ENCODE results near the gene HDAC4.

Gene HDAC4

DNA sequence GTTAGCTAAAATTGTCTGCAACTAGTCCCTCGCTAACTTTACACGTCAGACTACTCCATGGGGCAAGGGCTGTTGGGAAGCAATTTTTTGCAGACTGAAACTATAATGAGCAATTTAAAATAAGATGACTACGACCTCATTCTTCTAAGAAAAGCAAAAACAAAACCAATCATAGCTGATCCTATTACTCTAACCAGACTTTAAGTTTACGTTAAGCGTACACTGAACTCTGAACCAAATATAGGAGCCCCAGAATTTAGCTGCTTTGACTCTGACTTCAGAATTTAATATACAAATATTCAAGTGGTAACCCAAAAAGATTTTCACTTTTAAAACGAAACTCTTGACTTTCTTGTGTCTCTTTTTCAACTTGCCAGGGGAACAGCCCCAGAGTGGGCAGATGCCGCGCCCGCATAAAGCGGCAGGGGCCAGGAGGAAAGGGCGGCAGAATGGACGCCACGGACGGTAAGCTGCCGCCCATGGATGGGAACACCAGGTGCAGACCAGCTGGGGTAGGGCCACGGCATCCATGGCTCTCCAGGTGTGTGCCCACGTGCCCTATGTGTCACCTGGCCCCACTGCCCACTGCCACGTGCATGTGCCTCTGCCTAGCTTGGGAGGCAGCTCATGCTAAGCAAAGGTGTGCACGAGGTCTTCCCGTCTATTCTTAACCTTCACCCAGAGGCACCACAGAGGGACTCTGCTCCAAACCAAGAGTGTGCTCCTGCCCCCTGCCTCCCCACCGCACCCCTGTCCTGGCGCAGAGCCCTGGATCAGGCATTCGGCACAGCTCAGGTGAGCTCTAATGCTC is 217.6 kb downstream of the HDAC4 start:
- no peaks in the 10 kb centered on the region for H3K9me2 ChIP-seq (replicated peaks; ENCODE audit: insufficient read depth, low read length)
- no peak overlapping the region for H3K4me2 ChIP-seq (ENCODE audit: low read depth, low read length, poor library complexity, severe bottlenecking)
- H3K4me3 ChIP-seq (ENCODE audit: insufficient read depth, low read length, poor library complexity, severe bottlenecking): no peak overlapping the region
- H3K36me3 ChIP-seq (ENCODE audit: low read length): no peaks in the 10 kb centered on the region
- H3K9me3 ChIP-seq (ENCODE audit: insufficient read depth, low read length): no peaks in the 10 kb centered on the region
- H3K9ac ChIP-seq (ENCODE audit: low read length): no peak overlapping the region
- no peak overlapping the region for H3K27ac ChIP-seq (ENCODE audit: low read depth, low read length)
- no peaks in the 10 kb centered on the region for H3F3A ChIP-seq (ENCODE audit: insufficient read depth)
- H2AFZ ChIP-seq (ENCODE audit: low read depth, low read length, severe bottlenecking): no peak overlapping the region
- H3K27me3 ChIP-seq (ENCODE audit: low read length): no peaks in the 10 kb centered on the region
- no peaks in the 10 kb centered on the region for H3K79me2 ChIP-seq (ENCODE audit: insufficient read depth, low read length)
- no peaks in the 10 kb centered on the region for H4K20me1 ChIP-seq (ENCODE audit: low read depth, low read length)
- no peak for TF ChIP-seq EZH2phosphoT487 (conservative IDR thresholded peaks at IDR 0.05; ENCODE audit: low read length)
- TF ChIP-seq, protein P1, sequence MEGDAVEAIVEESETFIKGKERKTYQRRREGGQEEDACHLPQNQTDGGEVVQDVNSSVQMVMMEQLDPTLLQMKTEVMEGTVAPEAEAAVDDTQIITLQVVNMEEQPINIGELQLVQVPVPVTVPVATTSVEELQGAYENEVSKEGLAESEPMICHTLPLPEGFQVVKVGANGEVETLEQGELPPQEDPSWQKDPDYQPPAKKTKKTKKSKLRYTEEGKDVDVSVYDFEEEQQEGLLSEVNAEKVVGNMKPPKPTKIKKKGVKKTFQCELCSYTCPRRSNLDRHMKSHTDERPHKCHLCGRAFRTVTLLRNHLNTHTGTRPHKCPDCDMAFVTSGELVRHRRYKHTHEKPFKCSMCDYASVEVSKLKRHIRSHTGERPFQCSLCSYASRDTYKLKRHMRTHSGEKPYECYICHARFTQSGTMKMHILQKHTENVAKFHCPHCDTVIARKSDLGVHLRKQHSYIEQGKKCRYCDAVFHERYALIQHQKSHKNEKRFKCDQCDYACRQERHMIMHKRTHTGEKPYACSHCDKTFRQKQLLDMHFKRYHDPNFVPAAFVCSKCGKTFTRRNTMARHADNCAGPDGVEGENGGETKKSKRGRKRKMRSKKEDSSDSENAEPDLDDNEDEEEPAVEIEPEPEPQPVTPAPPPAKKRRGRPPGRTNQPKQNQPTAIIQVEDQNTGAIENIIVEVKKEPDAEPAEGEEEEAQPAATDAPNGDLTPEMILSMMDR (IDR thresholded peaks at IDR 0.05; ENCODE audit: insufficient read depth, low read length, poor library complexity, severe bottlenecking): no peak

DNA sequence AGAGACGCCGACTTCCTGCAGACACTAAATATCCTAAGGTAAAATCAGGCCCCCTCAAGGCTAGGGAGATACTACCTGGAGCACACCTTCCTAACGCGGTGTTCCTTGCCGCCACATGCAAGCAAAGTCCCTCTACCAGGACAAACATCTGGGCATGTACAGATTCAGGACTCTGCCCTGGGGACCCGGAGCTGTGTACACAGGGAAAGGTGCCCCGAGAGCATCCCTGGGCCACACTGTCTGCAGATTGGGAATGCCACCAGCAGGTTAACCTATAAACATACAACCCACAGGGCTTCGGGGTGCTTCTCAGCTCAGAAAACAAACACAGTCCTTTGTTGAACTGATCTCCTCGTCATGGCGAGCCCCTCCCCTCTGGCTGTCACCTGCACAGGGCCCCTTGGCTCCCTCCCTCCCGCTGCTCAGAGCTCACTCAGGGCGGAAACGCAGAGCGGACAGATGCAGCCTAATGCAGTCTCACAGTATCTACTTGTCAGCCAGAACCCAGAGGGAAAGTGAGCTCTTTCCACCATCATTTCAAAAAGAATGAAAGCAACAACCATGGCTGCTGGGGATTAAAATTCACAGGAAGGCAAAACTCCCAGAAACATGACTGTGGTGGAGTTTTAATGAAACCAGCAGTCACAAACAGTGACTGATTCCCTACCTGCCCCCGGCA is 218.8 kb downstream of the HDAC4 start:
- no peaks in the 10 kb centered on the region for H3K27me3 ChIP-seq (ENCODE audit: low read length)
- H3K4me2 ChIP-seq (ENCODE audit: low read depth, low read length, poor library complexity, severe bottlenecking): no peak overlapping the region
- no peak overlapping the region for H3K4me3 ChIP-seq (ENCODE audit: insufficient read depth, low read length, poor library complexity, severe bottlenecking)
- no peak for TF ChIP-seq EZH2phosphoT487 (conservative IDR thresholded peaks at IDR 0.05; ENCODE audit: low read length)
- TF ChIP-seq, protein P1 (IDR thresholded peaks at IDR 0.05; ENCODE audit: insufficient read depth, low read length, poor library complexity, severe bottlenecking): no peak
- no peak overlapping the region for H3K27ac ChIP-seq (ENCODE audit: low read depth, low read length)
- H3K9ac ChIP-seq (ENCODE audit: low read length): no peak overlapping the region
- H3K36me3 ChIP-seq (ENCODE audit: low read length): no peaks in the 10 kb centered on the region
- no peaks in the 10 kb centered on the region for H3K79me2 ChIP-seq (ENCODE audit: insufficient read depth, low read length)
- H3F3A ChIP-seq (ENCODE audit: insufficient read depth): no peaks in the 10 kb centered on the region
- no peaks in the 10 kb centered on the region for H3K9me3 ChIP-seq (ENCODE audit: insufficient read depth, low read length)
- H3K9me2 ChIP-seq (replicated peaks; ENCODE audit: insufficient read depth, low read length): no peaks in the 10 kb centered on the region
- no peak overlapping the region for H2AFZ ChIP-seq (ENCODE audit: low read depth, low read length, severe bottlenecking)
- no peaks in the 10 kb centered on the region for H4K20me1 ChIP-seq (ENCODE audit: low read depth, low read length)

- Histone ChIP-seq H3K36me3 (ENCODE audit: low read length) (no peaks in the 10 kb centered on the region), H3K27ac (ENCODE audit: low read depth, low read length) (no peak overlapping the region), H3K4me3 (ENCODE audit: insufficient read depth, low read length, poor library complexity, severe bottlenecking) (no peak overlapping the region), H2AFZ (ENCODE audit: low read depth, low read length, severe bottlenecking) (no peak overlapping the region), H3K9me3 (ENCODE audit: insufficient read depth, low read length) (no peaks in the 10 kb centered on the region), H3K9me2 (replicated peaks; ENCODE audit: insufficient read depth, low read length) (no peaks in the 10 kb centered on the region), H3F3A (ENCODE audit: insufficient read depth) (no peaks in the 10 kb centered on the region), H3K9ac (ENCODE audit: low read length) (no peak overlapping the region), H3K27me3 (ENCODE audit: low read length) (no peaks in the 10 kb centered on the region), H4K20me1 (ENCODE audit: low read depth, low read length) (no peaks in the 10 kb centered on the region), H3K4me2 (ENCODE audit: low read depth, low read length, poor library complexity, severe bottlenecking) (no peak overlapping the region), H3K79me2 (ENCODE audit: insufficient read depth, low read length) (no peaks in the 10 kb centered on the region)
- TF ChIP-seq, protein P1 (IDR thresholded peaks at IDR 0.05; ENCODE audit: insufficient read depth, low read length, poor library complexity, severe bottlenecking): no peak
- no peak for TF ChIP-seq EZH2phosphoT487 (conservative IDR thresholded peaks at IDR 0.05; ENCODE audit: low read length)
These were observed 219.5 kb downstream of the HDAC4 start for GRCh38 chr2:239181074-239181902.
